Brain microvascular endothelial cell (primary cell): ENCODE results near the gene PPP2R5D.

ENCODE experiments used
- DNase-seq: peaks from one replicate; pipeline ENCODE4 v3.0.0-alpha.2; 2020
- H3K27ac ChIP-seq: fragments of 250-450 bp; sonication (Bioruptor Pico); 2 replicates; pipeline ENCODE4 v1.5.1; 2020; ENCODE audit warnings: mild to moderate bottlenecking, moderate library complexity
- H3K27me3 ChIP-seq: fragments of 250-450 bp; sonication (Bioruptor Pico); replicated peaks from 2 replicates; pipeline ENCODE4 v1.5.1; 2020; ENCODE audit warnings: mild to moderate bottlenecking
- H3K36me3 ChIP-seq: fragments of 250-450 bp; sonication (Bioruptor Pico); replicated peaks from 2 replicates; pipeline ENCODE4 v1.5.1; 2020; ENCODE audit warnings: mild to moderate bottlenecking
- H3K4me3 ChIP-seq: 2 replicates; pipeline ENCODE4 v1.5.1; 2011; ENCODE audit warnings: low read depth, mild to moderate bottlenecking, control low read depth, low read length, moderate library complexity
- CTCF ChIP-seq: IDR thresholded peaks from 2 replicates; pipeline ENCODE4 v1.5.1; 2011; ENCODE audit warnings: low read depth, mild to moderate bottlenecking, moderate library complexity, low read length, control low read depth, inconsistent platforms; ENCODE audit errors: missing control alignments
- in situ Hi-C: cut with HindIII; loops from 2 replicates; pipeline ENCODE4 v1.10.0; 2017; ENCODE audit warnings: low sequenced_read_pairs, low pct_ligation_motif_present

The PPP2R5D gene

GRCh38 chr6:43032326-43032725 lies 48.0 kb downstream of the PPP2R5D start:
- Histone ChIP-seq H3K36me3 (peaks cover 59% of the 10 kb centered on the region), H3K27ac (no peak overlapping the region), H3K4me3 (no peak overlapping the region), H3K27me3 (no peaks in the 10 kb centered on the region)
- no peak for DNase-seq
- in situ Hi-C loops: no loop called here
- no peak for TF ChIP-seq CTCF

GRCh38 chr6:43033496-43034189 lies 49.3 kb downstream of the PPP2R5D start:
- Histone ChIP-seq H3K27ac (no peak overlapping the region), H3K27me3 (no peaks in the 10 kb centered on the region), H3K4me3 (no peak overlapping the region), H3K36me3 (peaks cover 60% of the 10 kb centered on the region)
- no peak for DNase-seq
- in situ Hi-C loops: no loop called here
- TF ChIP-seq CTCF: no peak

GRCh38 chr6:43034190-43034525 lies 49.8 kb downstream of the PPP2R5D start:
- DNase-seq: no peak
- TF ChIP-seq CTCF: no peak
- peaks cover 60% of the 10 kb centered on the region for H3K36me3 ChIP-seq

GRCh38 chr6:43035495-43036194 lies 51.3 kb downstream of the PPP2R5D start:
- no peak for TF ChIP-seq CTCF
- DNase-seq: no peak
- Histone ChIP-seq H3K36me3 (peaks cover 59% of the 10 kb centered on the region), H3K4me3 (no peak overlapping the region), H3K27me3 (no peaks in the 10 kb centered on the region), H3K27ac (no peak overlapping the region)
- in situ Hi-C loops: no loop called here

More at GRCh38 chr6:43034190-43034525, 49.8 kb downstream of the PPP2R5D start:
- Histone ChIP-seq H3K27ac (no peak overlapping the region), H3K4me3 (no peak overlapping the region), H3K27me3 (no peaks in the 10 kb centered on the region)
- in situ Hi-C loops: no loop called here

GRCh38 chr6:43036712-43037111 lies 52.3 kb downstream of the PPP2R5D start:
- H3K27me3 ChIP-seq: no peaks in the 10 kb centered on the region
- DNase-seq: no peak
- no peak overlapping the region for H3K27ac ChIP-seq
- no peak overlapping the region for H3K4me3 ChIP-seq
- TF ChIP-seq CTCF: no peak
- in situ Hi-C loops: no loop called here
- peaks cover 67% of the 10 kb centered on the region for H3K36me3 ChIP-seq
